Activated CD8-positive, alpha-beta memory T cell treated with anti-CD3 and anti-CD28 coated beads for 4 hours (primary cell): ENCODE data around the gene NID2.

ENCODE experiments used
- DNase-seq, 2 donors: peaks; one replicate each; pipeline ENCODE4 v3.0.0-alpha.2; 2020; ENCODE audit warnings: low read depth in 2 of 2

Gene NID2

GRCh38 chr14:52079239-52079959 lies 10.5 kb upstream of the NID2 start:
- no peak for DNase-seq

DNA sequence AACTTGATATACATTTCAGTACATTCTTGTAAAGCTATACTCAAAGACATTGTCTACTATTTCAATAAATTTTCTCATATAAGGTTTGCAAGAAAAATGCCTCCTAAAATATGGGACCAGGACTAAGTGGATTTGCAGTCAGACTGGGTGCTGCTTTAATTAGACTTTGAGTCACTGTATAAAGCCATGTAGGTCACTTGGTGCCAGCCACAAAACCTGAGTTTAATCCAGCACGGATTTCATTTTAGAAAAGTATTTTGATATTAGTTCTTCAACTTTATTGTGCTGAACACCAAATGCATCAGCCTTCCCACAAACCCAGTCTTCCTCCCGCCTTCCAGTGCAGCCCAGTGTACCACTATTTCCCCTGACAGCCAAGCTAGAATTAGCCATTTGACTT lies 9.9 kb upstream of the NID2 start:
- no peak for DNase-seq

GRCh38 chr14:52078095-52078531 lies 9.3 kb upstream of the NID2 start:
- DNase-seq: no peak

- no peak for DNase-seq
Observed at GRCh38 chr14:52077256-52077979, 8.6 kb upstream of the NID2 start.

- DNase-seq: no peak
Observed at GRCh38 chr14:52076334-52076733, 7.5 kb upstream of the NID2 start.

DNA sequence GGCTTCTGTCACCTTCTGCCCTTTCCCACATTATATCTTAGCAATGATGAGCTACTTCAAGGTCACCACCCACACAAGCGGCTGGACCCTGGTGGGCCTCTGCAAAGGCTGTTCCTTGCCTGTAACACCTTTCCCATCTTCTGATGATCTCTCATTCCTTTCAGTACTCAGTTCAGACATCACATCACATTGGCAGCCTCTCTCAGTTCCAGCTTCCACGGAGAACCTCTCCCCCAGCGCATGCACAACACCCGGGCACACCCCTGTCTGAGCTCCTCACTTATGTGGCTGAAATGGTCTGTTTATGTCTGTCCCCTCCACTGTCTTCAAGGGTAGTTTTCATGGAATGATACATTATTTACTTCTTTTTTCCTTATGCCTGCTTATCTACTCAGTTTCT lies 6.5 kb upstream of the NID2 start:
- DNase-seq: no peak

GRCh38 chr14:52073251-52073650 lies 4.4 kb upstream of the NID2 start:
- no peak for DNase-seq

- DNase-seq: no peak
Observed at GRCh38 chr14:52072266-52072780, 3.5 kb upstream of the NID2 start.

DNA sequence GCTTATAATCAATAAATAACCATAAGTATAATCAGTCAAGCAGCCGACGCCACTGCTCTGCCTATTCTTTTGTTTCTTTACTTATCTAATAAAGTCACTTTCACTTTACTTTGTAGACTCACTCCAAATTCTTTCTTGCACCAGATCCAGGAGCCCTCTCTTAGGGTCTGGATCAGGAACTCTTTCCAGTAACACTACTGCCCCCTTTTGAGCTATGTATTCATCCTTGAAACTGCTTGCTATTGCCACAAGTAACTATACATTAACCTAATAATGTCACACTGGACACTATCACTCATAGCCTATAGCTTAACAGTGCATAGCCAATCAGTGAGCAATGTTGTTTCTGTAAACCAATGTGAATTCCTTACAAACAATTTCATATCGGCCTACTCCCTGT lies 2.8 kb upstream of the NID2 start:
- no peak for DNase-seq

DNA sequence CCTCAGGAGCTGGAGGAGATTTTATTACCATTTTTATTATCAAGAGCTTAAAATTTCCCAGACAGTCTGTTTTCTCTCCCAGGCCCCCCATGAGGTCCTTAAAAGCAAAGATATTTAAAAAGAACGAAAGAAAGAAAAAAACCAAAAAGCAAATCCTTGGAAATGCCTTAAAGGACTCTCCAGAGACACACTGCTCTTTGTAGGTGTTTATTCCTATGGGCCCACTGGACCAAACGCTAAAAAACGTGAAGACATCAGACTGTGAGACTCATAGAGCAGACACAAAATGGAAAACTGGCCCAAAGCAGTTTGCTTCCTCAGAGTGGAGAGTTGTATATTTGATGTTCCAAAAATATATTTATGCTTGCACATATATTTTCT lies 1.2 kb upstream of the NID2 start:
- DNase-seq: no peak

DNA sequence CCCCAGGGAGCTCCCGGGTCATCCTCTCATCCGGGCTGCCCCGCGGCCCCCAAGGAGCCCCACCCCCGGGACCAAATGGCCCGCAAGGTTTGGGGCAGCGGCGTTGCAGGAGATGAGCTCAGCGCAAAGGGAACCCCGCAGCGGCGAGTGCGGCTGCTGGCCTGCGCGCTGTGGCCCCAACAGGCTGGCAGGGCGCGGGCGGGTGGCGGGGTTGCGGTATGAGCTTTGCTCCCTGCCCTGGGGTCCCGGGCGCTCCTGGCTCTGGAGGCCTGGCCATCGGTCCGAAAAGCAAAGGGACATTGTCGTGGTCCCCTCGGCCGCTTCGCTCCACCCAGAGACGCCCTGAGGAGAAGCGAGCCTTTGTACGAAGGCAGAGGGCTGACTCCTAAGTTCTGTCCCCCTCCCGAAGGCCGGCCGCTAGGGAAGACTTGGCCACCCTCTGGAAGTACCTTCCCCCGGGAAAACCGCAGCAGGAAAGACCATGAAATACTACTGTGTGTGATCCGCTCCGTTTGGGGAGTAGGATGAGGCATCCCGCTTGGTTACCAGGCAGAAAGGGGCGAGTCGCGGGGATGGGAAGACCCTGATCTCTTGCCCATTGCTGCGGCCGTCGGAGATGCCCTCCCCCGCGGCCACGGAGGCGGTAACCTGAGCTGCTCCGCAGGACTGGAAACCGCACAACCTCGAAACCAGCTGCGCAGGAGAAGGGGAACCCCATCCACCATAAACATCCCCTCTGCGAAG lies 620 bp upstream of the NID2 start:
- no peak for DNase-seq

- DNase-seq: no peak
Observed at GRCh38 chr14:52067873-52068614, 815 bp downstream of the NID2 start.

DNA sequence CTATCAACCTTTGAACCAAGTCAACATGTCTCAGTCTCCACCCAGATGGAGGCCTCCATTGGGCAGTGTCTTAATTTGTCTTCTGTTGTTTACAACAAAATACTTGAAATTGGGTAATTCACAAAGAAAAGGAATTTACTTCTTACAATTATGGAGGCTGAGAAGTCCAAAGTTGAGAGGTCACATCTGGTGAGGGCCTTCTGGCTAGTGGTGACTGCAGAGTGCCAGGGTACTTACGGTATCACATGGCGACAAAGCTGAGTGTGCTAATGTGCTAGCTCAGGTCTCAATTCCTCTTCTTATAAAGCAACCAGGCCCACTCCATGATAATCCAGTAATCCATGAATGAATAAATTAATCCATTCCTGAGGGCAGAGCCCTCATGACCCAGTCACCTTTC lies 4.7 kb downstream of the NID2 start:
- DNase-seq: no peak

- no peak for DNase-seq
Observed at GRCh38 chr14:52063052-52063462, 5.8 kb downstream of the NID2 start.

DNA sequence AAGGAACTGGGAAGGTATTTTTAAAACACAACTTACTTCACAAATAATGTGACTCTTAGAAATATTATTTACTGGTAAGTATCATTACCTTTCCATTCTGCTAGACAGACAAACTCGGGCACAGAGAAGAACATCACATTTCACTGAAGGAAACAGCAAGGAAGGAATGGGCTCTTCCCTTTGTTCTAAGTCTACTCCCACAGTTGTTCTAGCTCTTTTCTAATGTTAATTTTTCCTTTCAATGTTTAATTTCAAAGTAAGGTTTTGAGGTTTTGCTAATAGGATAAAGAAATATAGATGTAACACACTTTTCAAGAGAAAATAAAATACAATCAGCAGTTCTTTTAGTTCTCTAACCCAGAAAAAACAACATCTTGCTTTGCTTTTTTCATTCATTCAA lies 7.0 kb downstream of the NID2 start:
- no peak for DNase-seq

DNA sequence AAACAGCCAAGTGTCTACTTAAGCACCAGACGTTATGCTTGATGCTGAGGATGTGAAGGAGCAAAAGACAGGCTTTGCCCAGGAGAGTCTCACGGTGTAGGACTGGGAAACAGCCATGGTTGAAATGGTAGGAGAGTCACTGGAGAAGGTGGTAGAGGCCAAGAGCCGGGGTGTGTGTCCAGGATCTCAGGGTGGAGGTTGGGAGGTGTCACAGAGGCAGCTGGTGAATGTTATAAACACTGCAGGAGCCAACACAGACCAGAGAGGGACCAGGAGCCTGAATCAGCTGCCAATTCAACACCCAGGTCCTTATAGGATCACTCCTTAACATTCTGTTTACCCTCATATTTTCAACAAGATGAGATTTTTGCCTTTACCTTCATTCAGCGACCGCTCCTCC lies 7.5 kb downstream of the NID2 start:
- no peak for DNase-seq

GRCh38 chr14:52060080-52060479 lies 8.8 kb downstream of the NID2 start:
- DNase-seq: no peak

DNA sequence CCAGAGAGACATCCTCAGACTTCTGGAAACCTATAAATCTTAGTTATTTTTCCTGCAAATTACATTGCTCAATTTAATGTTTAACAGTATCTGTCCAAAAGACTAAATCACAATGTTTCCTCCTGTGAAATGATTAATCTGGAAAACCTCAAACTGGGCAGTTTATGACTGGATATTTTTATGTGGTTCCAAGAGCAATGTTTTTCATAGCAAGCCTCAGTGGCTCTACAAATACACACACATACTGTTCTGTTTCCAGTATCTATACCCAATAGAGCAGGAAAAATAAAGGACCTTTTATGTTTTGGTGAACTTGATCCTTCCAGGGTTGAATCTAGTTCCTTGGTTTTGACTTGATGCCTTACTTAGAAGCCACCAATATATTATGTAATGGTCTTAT lies 9.2 kb downstream of the NID2 start:
- DNase-seq: no peak

DNA sequence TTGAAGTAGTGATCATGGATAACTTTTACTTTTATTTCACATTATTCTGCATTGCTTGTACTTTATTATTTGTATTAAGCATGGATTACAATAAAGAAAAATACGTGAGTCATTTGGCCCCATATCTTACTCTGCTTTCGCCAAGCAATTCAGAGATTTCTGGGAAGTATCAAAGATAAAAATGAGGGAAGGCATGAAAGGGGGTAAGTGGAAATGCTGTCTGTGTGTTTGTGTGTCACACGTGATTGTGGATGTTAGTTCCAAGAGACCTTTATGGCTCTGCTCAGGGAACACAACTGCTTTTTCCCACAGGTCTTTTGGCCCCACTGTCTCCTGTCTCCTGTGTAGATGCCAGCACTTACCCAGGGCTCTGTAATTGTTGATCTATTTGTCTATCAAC lies 10.5 kb downstream of the NID2 start:
- no peak for DNase-seq

- no peak for DNase-seq
Observed at GRCh38 chr14:52055167-52055566, 13.7 kb downstream of the NID2 start.

GRCh38 chr14:52054678-52055077 lies 14.2 kb downstream of the NID2 start:
- DNase-seq: no peak

DNA sequence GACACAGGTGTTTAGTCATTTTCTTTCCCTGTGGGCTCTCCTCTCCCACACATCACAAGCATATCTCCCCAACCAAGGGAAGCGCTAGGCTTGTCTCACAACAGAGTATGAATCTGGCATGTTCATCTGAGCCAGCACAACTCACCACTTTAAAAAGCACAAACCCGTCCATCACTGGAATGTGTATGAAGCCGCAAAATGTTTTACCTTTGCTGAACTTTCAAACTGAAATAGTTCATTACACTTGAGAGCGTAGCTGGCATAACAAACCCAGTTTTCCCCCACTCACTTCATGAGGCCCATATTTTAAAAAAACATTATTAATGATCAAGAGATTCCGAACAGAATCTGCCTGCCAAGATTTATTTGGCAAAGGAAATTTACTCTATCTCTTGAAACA lies 15.8 kb downstream of the NID2 start:
- DNase-seq: no peak
